Kidney (tissue), 14 donors: ENCODE data around the gene CERS3. TPM values are rescaled to one million over a fixed set of nuclear protein-coding genes. Genes with fewer than 3 reads are reported as not detected.

Experiments
- DNase-seq, 5 donors: peaks; one replicate each; pipeline ENCODE4 v3.0.0-alpha.2; 2013 to 2020
- FAIRE-seq: peaks from 2 replicates; lab custom pipeline; 2012; peaks lifted over from hg19 to GRCh38; lab: Jason Lieb, UNC
- H3K27ac ChIP-seq, 2 donors: one replicate each; pipeline ENCODE4 v1.7.0; 2013; ENCODE audit warnings: low read depth in 2 of 2, low read length in 2 of 2, inconsistent platforms in 1 of 2
- H3K27me3 ChIP-seq: one replicate; pipeline ENCODE4 v1.7.1; 2013; ENCODE audit warnings: low read length, inconsistent platforms; ENCODE audit not compliant: control insufficient read depth, insufficient read depth
- H3K36me3 ChIP-seq, 3 donors: one replicate each; pipeline versions ENCODE4 v1.7.0 to v1.7.1; 2013; ENCODE audit warnings: low read length in 3 of 3, control low read depth in 1 of 3, inconsistent platforms in 1 of 3; ENCODE audit not compliant: insufficient read depth in 3 of 3, control insufficient read depth in 2 of 3
- H3K4me1 ChIP-seq, 3 donors: one replicate each; pipeline versions ENCODE4 v1.7.0 to v1.7.1; 2013; ENCODE audit warnings: low read length in 3 of 3, inconsistent platforms in 1 of 3, low read depth in 1 of 3; ENCODE audit not compliant: control insufficient read depth in 2 of 3, insufficient read depth in 2 of 3
- H3K4me3 ChIP-seq, 3 donors: one replicate each; pipeline versions ENCODE4 v1.7.0 to v1.8.1; 2013; ENCODE audit warnings: low read length in 3 of 3, control low read depth in 1 of 3, inconsistent platforms in 1 of 3
- H3K9ac ChIP-seq, 3 donors: one replicate each; pipeline versions ENCODE4 v1.7.0 to v1.7.1; 2013; ENCODE audit warnings: low read length in 3 of 3, control low read depth in 1 of 3, inconsistent platforms in 1 of 3
- H3K9me3 ChIP-seq, 3 donors: one replicate each; pipeline versions ENCODE4 v1.7.0 to v1.7.1; 2013; ENCODE audit warnings: low read length in 3 of 3, control low read depth in 1 of 3, inconsistent platforms in 1 of 3; ENCODE audit not compliant: control insufficient read depth in 2 of 3, insufficient read depth in 1 of 3
- intact Hi-C: fragments of 100-400 bp; cut with DNase I; formaldehyde crosslinking; loops from one replicate; pipeline ENCODE4 v1.11.1; 2022
- polyA plus RNA-seq: library from polyadenylated mRNA; stranded (reverse); fragments of 350-450 nt; fragmentation: Illumina TruSeq; extraction: RNeasy Lipid Tissue Mini Kit (QIAGEN cat#74804); gene quantifications from one replicate; pipeline ENCODE4 v1.2.3, GENCODE V29; 2014; ENCODE audit warnings: low read depth, low replicate concordance; ENCODE audit not compliant: insufficient read depth
- total RNA-seq: library from RNA; stranded (reverse); fragmentation: NEBNext Ultra II Directional; extraction: Animal tissue kit (Norgen Biotek cat#: 25700); gene quantifications from one replicate; pipeline ENCODE4 v1.2.1, GENCODE V29; 2021
- TF ChIP-seq, protein P1 (sequence below): IDR thresholded peaks from 3 replicates; pipeline ENCODE4 v1.5.1; 2012; ENCODE audit warnings: mild to moderate bottlenecking, moderate library complexity, borderline replicate concordance; ENCODE audit not compliant: insufficient read depth; ENCODE audit errors: extremely low read depth
- donor health status: control.
- donor health status: control.
- donor health status: control.
- donor health status: control.
- donor health status: control.
- donor health status: DM: yes; HTN: yes; CAD: no.
- donor health status: Normal renal cell carcinoma (clear cell type).

Gene CERS3
- total and polyA plus RNA-seq, 2 donors from 2014 or later = 0.31 TPM; not detected in 1

- DNase-seq = no peak
- H3K27me3 ChIP-seq = no peaks in the 10 kb centered on the region
- H3K4me1 ChIP-seq = no peaks in the 10 kb centered on the region
- H3K4me3 ChIP-seq = no peak overlapping the region
- no peak overlapping the region for H3K9ac ChIP-seq
- TF ChIP-seq, protein P1, sequence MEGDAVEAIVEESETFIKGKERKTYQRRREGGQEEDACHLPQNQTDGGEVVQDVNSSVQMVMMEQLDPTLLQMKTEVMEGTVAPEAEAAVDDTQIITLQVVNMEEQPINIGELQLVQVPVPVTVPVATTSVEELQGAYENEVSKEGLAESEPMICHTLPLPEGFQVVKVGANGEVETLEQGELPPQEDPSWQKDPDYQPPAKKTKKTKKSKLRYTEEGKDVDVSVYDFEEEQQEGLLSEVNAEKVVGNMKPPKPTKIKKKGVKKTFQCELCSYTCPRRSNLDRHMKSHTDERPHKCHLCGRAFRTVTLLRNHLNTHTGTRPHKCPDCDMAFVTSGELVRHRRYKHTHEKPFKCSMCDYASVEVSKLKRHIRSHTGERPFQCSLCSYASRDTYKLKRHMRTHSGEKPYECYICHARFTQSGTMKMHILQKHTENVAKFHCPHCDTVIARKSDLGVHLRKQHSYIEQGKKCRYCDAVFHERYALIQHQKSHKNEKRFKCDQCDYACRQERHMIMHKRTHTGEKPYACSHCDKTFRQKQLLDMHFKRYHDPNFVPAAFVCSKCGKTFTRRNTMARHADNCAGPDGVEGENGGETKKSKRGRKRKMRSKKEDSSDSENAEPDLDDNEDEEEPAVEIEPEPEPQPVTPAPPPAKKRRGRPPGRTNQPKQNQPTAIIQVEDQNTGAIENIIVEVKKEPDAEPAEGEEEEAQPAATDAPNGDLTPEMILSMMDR = no peak
- intact Hi-C loops = no loop called here
- H3K9me3 ChIP-seq = no peaks in the 10 kb centered on the region
- no peaks in the 10 kb centered on the region for H3K36me3 ChIP-seq
- no peak for FAIRE-seq
- H3K27ac ChIP-seq = no peak overlapping the region
Measured at GRCh38 chr15:100521907-100522306, 6.8 kb downstream of the CERS3 start.

- no peaks in the 10 kb centered on the region for H3K27me3 ChIP-seq
- H3K4me1 ChIP-seq = no peaks in the 10 kb centered on the region
- TF ChIP-seq, protein P1 = no peak
- FAIRE-seq (no peak), DNase-seq (no peak)
- no peak overlapping the region for H3K9ac ChIP-seq
- H3K9me3 ChIP-seq = no peaks in the 10 kb centered on the region
- no peak overlapping the region for H3K27ac ChIP-seq
- intact Hi-C loops = no loop called here
- H3K4me3 ChIP-seq = no peak overlapping the region
- H3K36me3 ChIP-seq = no peaks in the 10 kb centered on the region
Measured at GRCh38 chr15:100520132-100520921, 8.4 kb downstream of the CERS3 start.

GRCh38 chr15:100517846-100518245 lies 10.9 kb downstream of the CERS3 start:
- Histone ChIP-seq H3K9ac (no peak overlapping the region), H3K9me3 (no peaks in the 10 kb centered on the region), H3K27me3 (no peaks in the 10 kb centered on the region), H3K27ac (no peak overlapping the region), H3K4me3 (no peak overlapping the region), H3K4me1 (no peaks in the 10 kb centered on the region), H3K36me3 (no peaks in the 10 kb centered on the region)
- intact Hi-C loops = no loop called here
- DNase-seq (no peak), FAIRE-seq (no peak)
- TF ChIP-seq, protein P1 = no peak
